ENCODE data around the gene VGLL4.

DNA sequence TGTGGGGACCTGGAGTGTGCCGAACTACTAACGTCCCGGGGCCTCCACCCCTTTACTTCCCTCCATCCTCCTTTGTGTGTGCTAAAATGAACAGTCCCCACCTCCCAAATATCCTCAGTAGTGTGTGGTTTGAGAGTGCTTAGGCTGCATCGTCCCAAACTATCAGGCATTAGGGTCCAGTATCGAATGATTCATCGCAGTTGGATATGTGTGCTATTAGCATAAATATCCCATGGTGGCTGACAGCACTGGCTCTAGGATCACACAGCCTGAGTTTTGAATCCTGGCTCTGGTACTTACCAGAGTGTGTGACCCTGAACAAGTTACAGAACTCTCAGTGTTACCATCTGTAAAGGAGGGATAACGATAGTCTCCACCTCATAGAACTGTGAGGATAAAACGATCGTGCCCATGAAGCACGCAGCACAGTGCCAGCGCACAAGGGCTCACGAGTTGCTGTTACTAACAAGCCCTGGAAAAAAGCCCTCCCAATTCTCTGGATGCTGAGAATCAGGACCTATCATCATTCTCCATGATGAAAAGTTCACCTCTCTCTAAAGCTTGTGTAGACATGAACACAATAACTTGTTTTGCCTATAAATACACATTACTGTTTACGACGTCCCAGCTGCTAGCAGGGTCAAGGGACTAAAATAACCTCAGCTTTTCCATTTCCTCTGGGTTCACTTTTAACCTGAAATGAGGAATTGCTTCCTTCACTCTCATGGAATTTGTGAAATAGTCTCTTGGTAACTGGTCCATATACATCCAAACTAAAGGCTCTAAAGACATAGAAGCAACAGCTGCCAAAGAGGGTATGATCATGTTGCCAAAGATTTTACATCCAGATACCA, 51.0 kb downstream of the VGLL4 start:
- TF ChIP-seq POLR2A (IDR thresholded peaks at IDR 0.05; ENCODE audit: low read length) (no peak), GATA1 (IDR thresholded peaks at IDR 0.05; ENCODE audit: low read depth, low read length) (no peak)

All from erythroblast (primary cell).